ENCODE data around the gene RAB31.

Gene RAB31

GRCh38 chr18:9697121-9697520 is 11.0 kb upstream of the RAB31 start:
- in situ Hi-C loops (cut with HindIII; ENCODE audit: low pct_unique_long_range_greater_than_20kb, low sequenced_read_pairs), result no loop called here
- no peak for TF ChIP-seq JUND (IDR thresholded peaks at IDR 0.05; ENCODE audit: low read depth)
- DNase-seq (ENCODE audit: low read depth in 1 of 2, low spot score in 1 of 2), result no peak

GRCh38 chr18:9698497-9698896 is 9.6 kb upstream of the RAB31 start:
- in situ Hi-C loops (cut with HindIII; ENCODE audit: low pct_unique_long_range_greater_than_20kb, low sequenced_read_pairs), result no loop called here
- no peak for DNase-seq (ENCODE audit: low read depth in 1 of 2, low spot score in 1 of 2)
- TF ChIP-seq JUND (IDR thresholded peaks at IDR 0.05; ENCODE audit: low read depth), result no peak

GRCh38 chr18:9700261-9700796 is 7.8 kb upstream of the RAB31 start:
- no peak for DNase-seq (ENCODE audit: low read depth in 1 of 2, low spot score in 1 of 2)
- no peak for TF ChIP-seq JUND (IDR thresholded peaks at IDR 0.05; ENCODE audit: low read depth)
- in situ Hi-C loops (cut with HindIII; ENCODE audit: low pct_unique_long_range_greater_than_20kb, low sequenced_read_pairs), result no loop called here

- in situ Hi-C loops (cut with HindIII; ENCODE audit: low pct_unique_long_range_greater_than_20kb, low sequenced_read_pairs), result no loop called here
- no peak for DNase-seq (ENCODE audit: low read depth in 1 of 2, low spot score in 1 of 2)
- TF ChIP-seq JUND (IDR thresholded peaks at IDR 0.05; ENCODE audit: low read depth), result no peak
Observed at GRCh38 chr18:9701609-9702349, 6.3 kb upstream of the RAB31 start.

- no peak for TF ChIP-seq JUND (IDR thresholded peaks at IDR 0.05; ENCODE audit: low read depth)
- in situ Hi-C loops (cut with HindIII; ENCODE audit: low pct_unique_long_range_greater_than_20kb, low sequenced_read_pairs), result no loop called here
Observed at GRCh38 chr18:9704233-9705118, 3.6 kb upstream of the RAB31 start.

GRCh38 chr18:9705183-9705829 is 2.8 kb upstream of the RAB31 start:
- in situ Hi-C loops (cut with HindIII; ENCODE audit: low pct_unique_long_range_greater_than_20kb, low sequenced_read_pairs), result no loop called here
- no peak for DNase-seq (ENCODE audit: low read depth in 1 of 2, low spot score in 1 of 2)
- no peak for TF ChIP-seq JUND (IDR thresholded peaks at IDR 0.05; ENCODE audit: low read depth)

More at GRCh38 chr18:9704233-9705118, 3.6 kb upstream of the RAB31 start:
- DNase-seq (ENCODE audit: low read depth in 1 of 2, low spot score in 1 of 2), result no peak

- in situ Hi-C loops (cut with HindIII; ENCODE audit: low pct_unique_long_range_greater_than_20kb, low sequenced_read_pairs), result no loop called here
- no peak for DNase-seq (ENCODE audit: low read depth in 1 of 2, low spot score in 1 of 2)
- TF ChIP-seq JUND (IDR thresholded peaks at IDR 0.05; ENCODE audit: low read depth), result no peak
Observed at GRCh38 chr18:9706081-9706935, 1.8 kb upstream of the RAB31 start.

GRCh38 chr18:9707381-9708056 is 582 bp upstream of the RAB31 start:
- DNase-seq (ENCODE audit: low read depth in 1 of 2, low spot score in 1 of 2), result no peak
- in situ Hi-C loops (cut with HindIII; ENCODE audit: low pct_unique_long_range_greater_than_20kb, low sequenced_read_pairs), result no loop called here

GRCh38 chr18:9708434-9709303 is 568 bp downstream of the RAB31 start:
- no peak for TF ChIP-seq JUND (IDR thresholded peaks at IDR 0.05; ENCODE audit: low read depth)
- in situ Hi-C loops (cut with HindIII; ENCODE audit: low pct_unique_long_range_greater_than_20kb, low sequenced_read_pairs), result no loop called here
- no peak for DNase-seq (ENCODE audit: low read depth in 1 of 2, low spot score in 1 of 2)

More at GRCh38 chr18:9707381-9708056, 582 bp upstream of the RAB31 start:
- TF ChIP-seq JUND (IDR thresholded peaks at IDR 0.05; ENCODE audit: low read depth), result no peak

- in situ Hi-C loops (cut with HindIII; ENCODE audit: low pct_unique_long_range_greater_than_20kb, low sequenced_read_pairs), result no loop called here
- peak in 1 of 2 experiments; percentile 56 for DNase-seq (ENCODE audit: low read depth in 1 of 2, low spot score in 1 of 2)
- no peak for TF ChIP-seq JUND (IDR thresholded peaks at IDR 0.05; ENCODE audit: low read depth)
Observed at GRCh38 chr18:9709304-9709877, 1.3 kb downstream of the RAB31 start.
